ENCODE results near the gene FHAD1.

- TF ChIP-seq CTCF (IDR thresholded peaks at IDR 0.05): no peak
- no peak for TF ChIP-seq POLR2A (IDR thresholded peaks at IDR 0.05)
Observed at GRCh38 chr1:15218287-15219279, 28.4 kb upstream of the FHAD1 start.
